ENCODE measurements around the gene HOXB8.

- TF ChIP-seq CTCF (IDR thresholded peaks at IDR 0.05; ENCODE audit: extremely low read depth in 1 of 2, insufficient read depth in 1 of 2, low read depth in 1 of 2, low read length in 2 of 2) (no peak), POLR2A (IDR thresholded peaks at IDR 0.05; ENCODE audit: low read depth, low read length) (peak; percentile 2), MYC (IDR thresholded peaks at IDR 0.05; ENCODE audit: low read depth, low read length) (no peak), GATA2 (IDR thresholded peaks at IDR 0.05; ENCODE audit: insufficient read depth, insufficient read length, low read depth, low read length) (no peak), EZH2 (IDR thresholded peaks at IDR 0.05; ENCODE audit: borderline replicate concordance, low read depth, low read length, severe bottlenecking) (no peak), MAX (IDR thresholded peaks at IDR 0.05; ENCODE audit: insufficient read depth, insufficient read length) (no peak)
Measured at GRCh38 chr17:48578616-48579470, 36.2 kb downstream of the HOXB8 start.
